Left hindlimb (tissue), 1 donor: Measurements from ENCODE around the gene SMARCB1.
A peak's percentile ranks its signal among the peaks of the same experiment; 100 is the strongest.

Experiments used
- DNase-seq: peaks from one replicate; pipeline ENCODE4 v3.0.0-alpha.2; 2018

SMARCB1 gene

DNA sequence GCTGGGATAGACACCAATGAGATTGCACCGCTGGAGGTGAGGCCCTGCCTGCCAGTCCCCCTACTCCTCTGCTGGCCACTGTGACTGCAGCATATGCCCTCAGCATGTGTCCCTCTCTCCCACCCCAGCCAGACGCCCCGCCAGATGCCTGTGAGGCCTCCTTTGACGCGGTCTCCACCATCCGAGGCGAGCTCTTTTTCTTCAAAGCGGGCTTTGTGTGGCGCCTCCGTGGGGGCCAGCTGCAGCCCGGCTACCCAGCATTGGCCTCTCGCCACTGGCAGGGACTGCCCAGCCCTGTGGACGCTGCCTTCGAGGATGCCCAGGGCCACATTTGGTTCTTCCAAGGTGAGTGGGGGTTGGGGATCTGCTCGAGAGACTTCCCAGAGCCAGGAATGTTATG lies 5.7 kb upstream of the SMARCB1 start:
- DNase-seq: no peak

DNA sequence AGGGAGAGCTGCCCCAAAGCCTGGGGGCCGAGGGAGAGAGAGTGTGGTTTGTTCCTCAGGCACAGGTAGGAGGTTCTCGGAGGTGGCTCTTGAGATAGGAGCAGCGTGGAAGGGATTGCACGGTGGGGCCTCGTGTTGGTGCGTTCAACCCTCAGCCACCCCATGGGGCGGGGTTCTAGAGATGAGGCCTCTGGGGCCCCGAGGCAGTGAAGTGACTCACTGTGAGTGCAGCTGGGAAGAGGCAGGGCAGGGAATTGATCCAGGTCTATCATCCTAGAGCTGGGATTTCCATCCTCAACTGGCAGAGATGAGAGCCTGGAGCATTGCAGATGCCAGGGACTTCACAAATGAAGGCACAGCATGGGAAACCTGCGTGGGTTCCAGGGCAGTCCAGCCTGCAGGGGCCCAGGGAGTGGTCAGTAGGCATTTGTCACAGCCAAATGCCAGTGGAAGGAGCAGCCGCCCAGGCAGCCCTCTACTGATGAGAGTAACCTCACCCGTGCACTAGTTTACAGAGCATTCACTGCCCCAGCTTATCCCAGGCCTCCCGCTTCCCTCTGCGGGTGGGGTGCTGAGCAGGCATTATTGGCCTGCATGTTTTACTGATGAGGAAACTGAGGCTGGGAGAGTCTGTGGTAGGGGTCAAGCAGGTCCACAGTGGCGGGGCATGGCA lies 5.1 kb upstream of the SMARCB1 start:
- no peak for DNase-seq

DNA sequence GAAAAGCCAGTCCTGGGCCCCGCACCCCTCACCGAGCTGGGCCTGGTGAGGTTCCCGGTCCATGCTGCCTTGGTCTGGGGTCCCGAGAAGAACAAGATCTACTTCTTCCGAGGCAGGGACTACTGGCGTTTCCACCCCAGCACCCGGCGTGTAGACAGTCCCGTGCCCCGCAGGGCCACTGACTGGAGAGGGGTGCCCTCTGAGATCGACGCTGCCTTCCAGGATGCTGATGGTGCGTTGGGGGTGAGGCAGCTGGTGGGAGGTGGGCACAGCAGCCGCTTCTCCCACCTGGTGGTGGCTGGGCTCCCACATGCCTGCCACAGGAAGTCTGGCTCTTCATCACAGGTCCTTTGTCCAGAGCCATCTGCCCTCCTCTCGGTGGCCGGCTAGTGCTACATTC lies 4.5 kb upstream of the SMARCB1 start:
- DNase-seq: no peak

DNA sequence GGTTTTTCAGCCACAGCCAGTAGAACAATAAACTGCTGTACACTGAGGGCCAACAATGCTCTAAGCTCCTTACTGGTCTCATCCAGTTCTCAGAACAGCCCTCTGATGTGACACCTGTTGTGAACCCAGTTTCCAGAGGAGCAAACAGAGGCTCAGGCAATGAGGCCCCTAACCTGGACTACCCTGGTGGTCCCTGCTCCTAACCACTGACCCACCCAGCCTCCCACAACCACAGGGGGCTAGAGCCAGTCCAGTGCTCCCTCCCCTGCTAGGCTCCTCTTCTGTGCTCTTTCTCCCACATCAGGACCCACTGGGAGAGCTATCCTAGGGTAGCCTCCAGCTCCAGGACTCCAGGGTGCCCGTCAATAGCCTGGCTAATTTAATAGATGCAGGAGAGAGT lies 4.1 kb upstream of the SMARCB1 start:
- no peak for DNase-seq

DNA sequence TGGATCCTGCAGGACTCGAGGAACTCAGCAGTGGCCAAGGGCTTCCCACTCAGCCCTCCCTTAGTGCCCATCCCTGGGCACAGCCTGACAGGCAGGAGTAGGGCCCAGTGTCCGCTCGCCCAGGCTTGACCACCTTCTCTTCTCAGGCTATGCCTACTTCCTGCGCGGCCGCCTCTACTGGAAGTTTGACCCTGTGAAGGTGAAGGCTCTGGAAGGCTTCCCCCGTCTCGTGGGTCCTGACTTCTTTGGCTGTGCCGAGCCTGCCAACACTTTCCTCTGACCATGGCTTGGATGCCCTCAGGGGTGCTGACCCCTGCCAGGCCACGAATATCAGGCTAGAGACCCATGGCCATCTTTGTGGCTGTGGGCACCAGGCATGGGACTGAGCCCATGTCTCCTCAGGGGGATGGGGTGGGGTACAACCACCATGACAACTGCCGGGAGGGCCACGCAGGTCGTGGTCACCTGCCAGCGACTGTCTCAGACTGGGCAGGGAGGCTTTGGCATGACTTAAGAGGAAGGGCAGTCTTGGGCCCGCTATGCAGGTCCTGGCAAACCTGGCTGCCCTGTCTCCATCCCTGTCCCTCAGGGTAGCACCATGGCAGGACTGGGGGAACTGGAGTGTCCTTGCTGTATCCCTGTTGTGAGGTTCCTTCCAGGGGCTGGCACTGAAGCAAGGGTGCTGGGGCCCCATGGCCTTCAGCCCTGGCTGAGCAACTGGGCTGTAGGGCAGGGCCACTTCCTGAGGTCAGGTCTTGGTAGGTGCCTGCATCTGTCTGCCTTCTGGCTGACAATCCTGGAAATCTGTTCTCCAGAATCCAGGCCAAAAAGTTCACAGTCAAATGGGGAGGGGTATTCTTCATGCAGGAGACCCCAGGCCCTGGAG lies 3.3 kb upstream of the SMARCB1 start:
- no peak for DNase-seq

DNA sequence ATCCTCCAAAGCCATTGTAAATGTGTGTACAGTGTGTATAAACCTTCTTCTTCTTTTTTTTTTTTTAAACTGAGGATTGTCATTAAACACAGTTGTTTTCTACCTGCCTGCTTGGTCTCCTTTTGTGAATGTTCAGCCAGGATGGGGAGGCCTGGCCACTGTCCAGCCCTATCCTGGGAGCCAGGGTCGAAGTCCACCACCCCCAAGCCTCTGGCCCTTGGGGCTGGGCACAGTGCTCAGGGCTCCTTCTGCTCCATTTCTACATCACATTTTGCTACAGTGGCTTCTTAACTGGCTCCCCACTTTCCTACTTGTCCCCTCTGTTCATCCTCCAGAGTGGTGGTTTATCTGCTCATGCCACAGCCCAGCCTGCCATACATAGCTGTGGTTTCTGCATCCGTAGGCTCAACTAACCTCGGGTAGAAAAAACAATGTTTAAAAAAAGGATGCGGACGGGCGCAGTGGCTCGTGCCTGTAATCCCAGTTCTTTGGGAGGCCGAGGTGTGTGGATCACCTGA lies 2.5 kb upstream of the SMARCB1 start:
- no peak for DNase-seq

DNA sequence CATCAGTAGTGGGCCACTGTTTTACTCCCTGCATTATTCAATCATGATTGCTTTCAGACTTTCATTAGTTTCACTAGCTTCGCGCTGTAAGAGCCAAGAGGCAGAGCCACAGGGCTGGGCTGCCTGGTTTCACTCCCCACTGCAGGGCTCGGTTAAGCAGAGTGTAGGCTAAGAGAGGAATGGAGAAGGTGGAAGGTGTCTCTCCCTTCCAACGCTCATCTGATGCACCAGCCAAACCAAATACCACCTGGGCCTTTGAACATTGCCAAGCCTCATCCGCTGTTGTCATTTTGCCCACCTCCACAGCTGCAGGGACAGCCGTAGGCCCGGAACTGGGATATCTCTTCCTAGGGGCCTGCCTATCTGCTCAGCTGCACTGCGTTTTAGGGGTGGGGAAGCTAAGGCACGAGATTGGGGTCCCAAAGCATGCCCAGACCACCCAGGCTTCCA lies 480 bp upstream of the SMARCB1 start:
- no peak for DNase-seq

DNA sequence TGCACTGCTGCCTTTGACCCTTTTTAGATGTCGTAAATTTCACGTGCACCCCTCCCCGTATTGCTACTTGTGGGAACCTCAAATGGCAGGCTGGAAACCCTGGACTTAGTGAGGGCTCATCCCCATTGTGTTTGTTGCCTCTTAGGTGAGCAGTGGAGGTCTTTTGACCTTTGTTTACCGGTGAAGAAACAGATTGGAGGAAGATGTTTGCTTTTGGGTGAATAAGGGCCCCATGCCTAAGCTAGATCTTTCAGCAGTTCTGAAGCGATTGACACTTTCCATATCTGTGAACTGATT lies 782 bp downstream of the SMARCB1 start:
- no peak for DNase-seq

DNA sequence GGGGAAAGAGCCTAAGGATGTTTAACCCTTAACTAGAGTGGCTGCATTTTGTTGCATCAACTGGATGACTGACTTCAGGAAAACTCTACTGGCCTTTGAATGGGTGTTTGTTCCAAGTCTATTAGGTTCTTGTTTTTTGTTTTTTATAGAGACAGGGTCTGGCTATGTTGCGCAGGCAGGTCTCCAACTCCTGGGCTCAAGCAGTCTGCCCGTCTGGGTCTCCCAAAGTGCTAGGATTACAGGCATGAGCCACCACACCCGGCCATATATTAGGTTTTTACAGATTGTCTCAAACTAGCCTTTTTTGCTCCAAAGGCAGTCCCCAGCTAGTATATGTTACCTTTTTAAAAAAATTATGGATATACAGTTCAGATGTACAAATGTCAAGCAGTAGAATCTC lies 1.1 kb downstream of the SMARCB1 start:
- no peak for DNase-seq

DNA sequence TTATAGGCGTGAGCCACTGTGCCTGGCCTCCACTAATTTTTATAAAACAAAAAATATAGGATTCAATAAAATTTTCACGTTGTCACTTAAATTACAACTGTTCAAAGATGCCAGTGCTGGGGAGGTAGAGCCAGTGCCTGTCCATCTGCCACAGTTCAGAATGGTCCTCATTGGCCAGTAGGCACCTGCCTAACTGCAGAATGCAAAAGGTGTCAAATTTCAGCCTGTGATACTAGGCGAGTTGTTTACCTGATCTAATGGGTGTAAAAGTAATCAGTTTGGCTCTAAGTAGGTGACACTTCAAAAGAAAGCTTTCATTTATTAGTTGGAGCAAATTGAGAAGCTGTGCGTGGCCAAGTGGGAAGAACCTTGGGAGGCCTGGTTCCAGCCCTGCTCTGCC lies 2.4 kb downstream of the SMARCB1 start:
- no peak for DNase-seq

DNA sequence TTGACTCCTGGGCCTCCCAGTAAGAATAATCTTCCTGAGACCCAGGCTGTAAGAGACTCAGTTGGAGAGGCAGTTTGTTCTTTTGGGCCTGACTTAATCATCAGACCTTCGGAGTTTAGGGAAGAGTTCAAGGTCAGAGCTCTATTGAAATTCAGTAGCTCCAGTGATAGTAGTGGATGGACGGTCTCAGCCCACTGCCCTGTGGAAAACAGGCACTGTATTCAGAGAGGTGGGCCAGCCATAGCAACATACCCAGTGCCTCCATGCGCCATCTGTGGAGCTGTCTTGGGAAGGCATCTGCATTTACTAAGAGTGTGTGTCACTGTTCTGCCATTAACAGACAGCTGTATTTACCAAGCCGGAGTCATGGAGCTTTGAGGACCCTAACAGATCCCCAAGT lies 2.9 kb downstream of the SMARCB1 start:
- no peak for DNase-seq

DNA sequence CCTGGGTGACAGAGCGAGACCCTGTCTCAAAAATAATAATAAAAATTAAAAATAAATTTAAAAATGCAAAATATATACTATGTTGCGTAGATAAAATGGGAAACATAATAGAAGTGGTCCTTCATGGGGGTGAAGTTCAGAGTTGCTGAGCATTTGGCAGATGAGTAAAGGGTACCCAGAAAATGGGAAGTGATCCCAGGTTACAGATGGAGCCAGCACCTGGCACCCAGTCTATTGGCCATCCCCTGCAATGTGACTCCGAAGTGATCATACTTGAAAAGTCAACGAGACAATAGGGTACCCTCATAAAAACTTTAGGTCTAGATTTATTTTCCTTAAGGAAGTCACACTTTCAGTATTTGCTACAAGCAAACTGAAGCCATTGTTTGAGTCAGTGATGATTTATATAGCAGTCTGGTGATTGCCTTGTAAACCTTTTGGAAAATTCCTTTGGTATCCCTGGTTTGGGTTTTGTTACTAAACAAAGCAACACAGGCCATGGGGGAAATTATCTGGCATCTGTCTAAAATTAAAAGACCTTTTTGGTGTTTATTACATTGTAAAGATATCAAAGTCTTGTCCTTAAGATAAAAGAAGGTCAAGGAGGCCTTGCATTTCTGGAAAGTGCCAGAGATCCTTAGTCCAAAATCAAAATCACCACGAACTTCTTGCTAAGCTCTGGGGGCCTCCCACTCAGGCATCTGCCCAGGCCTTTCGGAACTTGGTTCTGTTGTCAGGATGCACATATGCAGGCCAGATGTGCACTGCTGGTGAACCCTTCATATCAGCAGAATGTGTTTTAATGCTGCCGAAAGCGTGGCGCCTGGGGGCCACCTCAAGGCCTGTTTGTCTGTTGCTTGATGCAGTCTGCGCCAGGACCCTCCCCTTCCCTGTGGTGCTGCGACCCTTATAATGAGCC lies 4.3 kb downstream of the SMARCB1 start:
- DNase-seq: peak; percentile 72

DNA sequence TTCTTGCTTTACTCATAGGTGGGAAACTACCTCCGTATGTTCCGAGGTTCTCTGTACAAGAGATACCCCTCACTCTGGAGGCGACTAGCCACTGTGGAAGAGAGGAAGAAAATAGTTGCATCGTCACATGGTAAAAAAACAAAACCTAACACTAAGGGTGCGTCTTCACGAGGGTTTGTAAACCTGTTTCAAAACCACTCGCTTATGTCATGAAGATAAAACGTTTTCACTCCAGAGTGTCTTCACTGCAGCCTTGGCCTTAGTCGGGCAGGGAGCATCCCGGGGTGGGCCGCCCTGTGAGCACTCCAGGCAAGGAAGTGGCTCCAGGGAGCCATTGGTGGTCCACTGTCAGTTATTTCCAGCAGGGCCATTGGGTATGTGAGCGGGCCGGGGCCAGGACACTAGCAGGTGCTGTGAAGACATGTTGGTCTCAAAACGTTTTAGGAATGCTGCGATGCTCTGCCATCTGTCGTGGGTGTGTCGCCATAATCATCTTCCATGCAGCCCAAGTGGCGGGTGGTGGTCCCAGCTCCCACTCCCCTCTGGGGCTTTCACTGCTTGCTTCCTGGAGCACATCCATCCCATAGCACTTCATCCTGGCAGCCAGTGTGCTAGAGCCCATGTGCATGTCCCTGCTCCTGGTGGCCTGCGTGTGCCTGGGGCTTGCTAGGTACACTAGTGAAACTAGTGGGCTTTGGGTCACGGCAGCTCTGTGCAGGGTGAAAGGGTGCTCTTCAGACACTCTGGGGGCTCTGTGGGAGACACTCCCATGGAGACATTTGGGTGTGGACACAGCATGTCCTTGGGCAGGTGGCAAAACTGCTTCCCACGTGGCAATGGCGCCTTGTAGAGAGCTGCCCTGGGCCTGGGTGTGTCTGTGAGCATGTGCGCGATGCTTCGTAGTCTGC lies 5.2 kb downstream of the SMARCB1 start:
- DNase-seq: peak; percentile 36

DNA sequence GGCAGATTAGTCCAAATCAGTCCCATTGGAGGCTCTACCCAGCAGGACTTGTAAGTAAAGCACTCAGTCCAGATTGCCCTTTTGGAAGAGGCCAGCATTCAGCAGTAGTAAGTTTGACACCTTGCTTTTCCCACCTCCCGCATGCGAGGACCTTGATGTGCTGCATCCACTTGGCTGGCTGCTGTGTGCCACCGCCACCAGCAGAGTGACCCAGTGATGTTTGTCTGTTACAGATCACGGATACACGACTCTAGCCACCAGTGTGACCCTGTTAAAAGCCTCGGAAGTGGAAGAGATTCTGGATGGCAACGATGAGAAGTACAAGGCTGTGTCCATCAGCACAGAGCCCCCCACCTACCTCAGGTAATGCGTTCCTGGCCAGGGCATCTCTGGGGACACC lies 6.6 kb downstream of the SMARCB1 start:
- DNase-seq: no peak

DNA sequence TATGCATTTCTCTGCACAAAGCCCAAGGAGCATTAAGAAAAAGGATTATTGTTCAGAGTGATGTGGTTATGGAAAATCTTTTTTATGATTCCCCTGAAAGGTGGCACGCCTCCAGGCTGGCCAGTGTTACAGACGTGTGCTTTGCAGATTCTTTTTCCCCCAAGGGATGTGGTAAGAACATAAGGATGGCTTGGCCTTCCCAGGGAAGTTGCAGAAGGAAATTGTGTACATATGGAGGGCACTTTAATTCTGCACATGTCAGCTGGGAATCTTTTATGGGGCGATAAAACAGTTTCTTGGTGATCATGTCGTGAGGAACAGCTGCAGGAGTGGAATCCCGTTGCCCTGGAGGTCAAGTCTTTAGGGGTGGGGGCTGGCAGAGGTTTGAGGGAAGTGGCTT lies 9.7 kb downstream of the SMARCB1 start:
- DNase-seq: peak; percentile 63

DNA sequence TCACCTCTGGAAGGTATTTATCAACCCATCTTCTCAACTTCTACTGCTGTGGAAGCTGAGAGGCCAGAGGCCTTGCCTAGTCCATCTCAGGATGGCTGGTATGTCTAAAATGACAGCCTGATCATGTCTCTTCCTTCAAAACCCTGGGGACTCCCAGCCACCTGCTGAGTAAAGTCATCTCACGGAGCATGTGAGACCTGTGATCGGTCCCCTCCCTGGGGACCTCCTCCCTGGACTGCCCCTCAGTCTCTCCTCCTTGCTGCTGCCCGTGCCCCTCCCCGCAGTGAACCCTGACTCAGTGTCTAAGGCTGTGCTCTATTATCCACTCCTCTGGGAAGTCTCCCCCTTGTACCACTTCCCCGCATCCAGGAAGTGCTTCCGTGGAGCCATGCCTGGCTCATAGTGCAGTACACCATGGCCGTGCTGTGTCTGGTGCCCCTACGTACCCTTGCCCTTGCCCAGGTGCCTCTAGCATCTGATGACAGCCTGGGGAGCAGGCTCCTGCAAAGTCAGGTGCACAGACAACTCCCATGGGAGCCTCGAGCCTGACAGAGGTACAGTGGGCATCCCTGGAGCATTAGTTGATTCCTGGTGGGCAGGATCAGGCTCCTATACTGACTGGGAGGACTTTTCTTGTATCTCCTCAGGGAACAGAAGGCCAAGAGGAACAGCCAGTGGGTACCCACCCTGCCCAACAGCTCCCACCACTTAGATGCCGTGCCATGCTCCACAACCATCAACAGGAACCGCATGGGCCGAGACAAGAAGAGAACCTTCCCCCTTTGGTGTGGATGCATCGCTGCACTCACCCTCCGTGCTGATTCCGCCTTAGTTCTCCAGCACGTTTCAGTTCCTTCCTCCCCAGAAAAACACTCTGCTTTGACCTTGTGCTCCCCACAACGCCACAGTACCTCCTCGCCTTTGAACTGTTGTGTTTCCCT lies 13.8 kb downstream of the SMARCB1 start:
- no peak for DNase-seq

DNA sequence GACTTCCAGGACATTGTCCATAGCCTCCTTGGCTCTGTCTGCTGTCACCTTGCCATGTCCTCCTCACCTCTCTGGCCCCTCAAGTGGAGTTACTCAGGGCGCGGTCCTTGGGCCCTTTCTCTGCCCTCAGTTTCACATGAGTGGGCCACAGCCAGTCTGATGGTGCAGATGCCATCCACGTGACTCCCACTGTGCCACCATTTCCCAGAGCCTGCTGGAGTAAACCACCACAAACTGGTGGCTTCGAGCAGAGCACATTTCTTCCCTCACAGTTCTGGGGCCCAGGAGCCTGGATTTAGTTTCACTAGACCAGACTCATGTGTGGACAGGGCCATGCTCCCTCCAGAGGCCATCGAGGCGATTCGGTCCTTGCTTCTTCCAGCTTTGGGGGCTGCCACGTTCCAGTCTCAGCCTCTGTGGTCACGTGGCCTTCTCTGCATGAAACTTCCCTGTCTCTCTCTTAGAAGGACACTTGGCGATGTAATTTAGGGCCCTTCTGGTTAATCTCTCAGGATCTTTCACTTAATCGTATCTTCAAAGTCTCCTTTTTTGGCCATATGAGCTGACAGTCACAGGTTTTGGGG lies 14.6 kb downstream of the SMARCB1 start:
- DNase-seq: no peak

DNA sequence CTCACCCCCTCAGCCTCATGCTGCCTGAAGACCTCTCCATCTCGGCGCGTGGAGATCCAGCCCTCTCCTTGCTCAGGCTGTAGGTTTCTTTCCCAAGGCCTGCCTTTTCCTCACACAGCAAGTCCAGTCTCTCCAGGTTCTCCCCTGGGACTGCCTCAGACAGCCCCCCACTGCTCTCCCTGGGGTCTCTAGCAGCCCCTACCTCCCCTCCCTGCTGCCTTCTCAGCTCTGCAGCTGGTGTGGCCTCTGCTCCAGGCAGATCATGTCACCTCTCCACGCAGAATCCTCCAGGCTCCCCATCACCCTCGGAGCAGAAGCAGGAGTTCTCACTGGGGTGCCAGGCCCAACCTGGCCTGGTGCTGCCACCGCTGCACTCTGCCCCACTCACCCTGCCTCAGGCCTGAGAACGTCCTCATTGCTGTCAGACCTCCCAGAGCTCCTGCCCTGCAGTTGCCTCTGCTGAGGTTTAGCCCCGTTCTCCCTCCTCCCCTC lies 15.2 kb downstream of the SMARCB1 start:
- no peak for DNase-seq

DNA sequence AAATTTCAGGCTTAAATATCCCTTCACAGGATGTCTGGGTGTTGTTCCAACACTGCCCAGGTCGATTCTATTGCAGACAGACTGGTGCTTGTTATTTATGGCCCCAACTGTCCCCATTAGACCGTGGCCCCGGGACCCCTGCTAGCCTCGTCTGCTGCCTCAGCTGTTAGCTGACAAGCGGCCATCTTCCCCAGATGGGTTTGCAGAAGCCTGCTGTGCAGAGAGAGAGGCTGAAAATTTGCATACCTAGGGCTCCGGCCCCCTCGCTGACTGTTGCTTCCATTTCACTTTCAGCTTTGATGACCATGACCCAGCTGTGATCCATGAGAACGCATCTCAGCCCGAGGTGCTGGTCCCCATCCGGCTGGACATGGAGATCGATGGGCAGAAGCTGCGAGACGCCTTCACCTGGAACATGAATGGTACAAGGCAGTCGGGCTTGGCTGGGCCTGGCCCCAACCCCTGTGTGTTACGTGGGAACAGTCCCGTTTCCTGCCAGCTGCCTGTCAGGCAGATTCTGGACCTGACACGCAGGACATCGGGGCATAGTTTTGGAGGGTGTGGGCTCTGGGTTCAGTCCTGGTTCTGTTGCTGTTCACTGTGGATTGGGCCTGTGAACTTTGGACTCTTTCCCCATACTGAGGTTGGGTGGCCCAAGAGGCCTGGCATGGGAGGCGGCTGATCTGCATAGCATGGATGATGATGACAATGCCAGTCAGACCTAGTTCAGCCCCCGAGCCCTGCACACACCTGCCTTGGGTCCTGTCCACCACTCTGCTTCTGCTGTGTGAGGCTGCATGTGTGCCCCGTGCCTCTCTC lies 16.4 kb downstream of the SMARCB1 start:
- DNase-seq: no peak
